ENCODE results near the gene TIRAP. TPM values are rescaled to one million over a fixed set of nuclear protein-coding genes. Genes with fewer than 3 reads are reported as not detected.

The TIRAP gene
- total and polyA plus RNA-seq, 2 of the 8 experiments (the other 6 are each of a cell fraction or from before 2014, with no cell fraction given) = 5.3 TPM

DNA sequence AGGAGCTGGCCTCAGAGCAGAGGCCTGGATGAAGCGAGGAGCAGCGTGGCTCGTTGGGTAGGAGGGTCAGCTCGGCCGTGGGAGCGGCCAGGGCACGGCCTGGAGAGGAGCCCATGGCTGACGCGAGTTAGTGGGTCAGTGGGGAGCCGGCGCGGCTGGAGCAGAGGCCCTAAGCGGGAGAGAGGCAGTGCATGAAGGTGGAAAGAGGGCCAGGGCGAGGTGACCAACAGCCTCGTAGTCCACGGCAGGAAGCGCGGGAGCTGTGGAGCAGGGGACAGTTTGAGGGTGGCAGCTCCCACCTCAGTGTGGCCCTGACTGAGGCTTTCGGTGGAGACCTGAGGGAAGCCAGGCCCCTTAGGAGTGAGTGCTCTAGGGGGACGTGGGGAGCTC, 45.1 kb downstream of the TIRAP start:
- no peak overlapping the region; the same call in 1 of the 2 replicates for H3K18ac ChIP-seq (ENCODE audit: extremely low read depth, low read length)
- H2BK20ac ChIP-seq (ENCODE audit: low read length) = no peak overlapping the region
- H2BK15ac ChIP-seq (ENCODE audit: low read length) = no peak overlapping the region
- H2BK5ac ChIP-seq (ENCODE audit: low read depth, low read length) = no peak overlapping the region
- no peak overlapping the region for H2BK120ac ChIP-seq (replicated peaks; ENCODE audit: low read depth, low read length)
- H2BK12ac ChIP-seq (ENCODE audit: low read depth, low read length) = no peak overlapping the region
- no peaks in the 10 kb centered on the region for H3K23me2 ChIP-seq (ENCODE audit: low read depth, low read length)
- peaks cover 0 to 6% of the 10 kb centered on the region in 2 experiments for H4K20me1 ChIP-seq (replicated peaks in 1 of 2; ENCODE audit: control insufficient read depth in 1 of 2, insufficient read depth in 2 of 2, low read length in 2 of 2)
- FAIRE-seq (no peak), DNase-seq (ENCODE audit: low read depth in 1 of 2, low spot score in 2 of 2) (no peak)
- no peak overlapping the region for H4K5ac ChIP-seq (ENCODE audit: insufficient read length, low read depth, low read length)
- no peaks in the 10 kb centered on the region for H3K79me2 ChIP-seq (ENCODE audit: control insufficient read depth in 1 of 2, insufficient read depth in 2 of 2, low read length in 2 of 2)
- H3K23ac ChIP-seq (ENCODE audit: insufficient read length) = no peak overlapping the region
- ChIA-PET CTCF (ENCODE audit: partially characterized antibody) (interaction anchor here (0.5 to 2.0 kb wide), 7 partner anchors 16 to 108 kb away, joined by 3 to 9 read pairs (median 4); no protein-coding TSS in a partner anchor), POLR2A (ENCODE audit: partially characterized antibody) (interaction anchor here (1.1 kb wide), 1 partner anchor 162 kb away, joined by 3 read pairs; no protein-coding TSS in a partner anchor)
- no peaks in the 10 kb centered on the region for H3K9me3 ChIP-seq (ENCODE audit: insufficient read depth in 2 of 2, low read depth in 1 of 2, low read length in 1 of 2)
- 87% methylated on average over 18 of the region's 20 CpGs; no CpG with 5 or more reads in 1 of the 2 experiments for WGBS, 2 experiments (ENCODE audit: extremely low coverage in 1 of 2, insufficient coverage in 1 of 2, insufficient read length in 1 of 2, insufficient replicate concordance in 2 of 2, low coverage in 1 of 2, low lambda C conversion rate in 2 of 2, missing lambda C conversion rate in 1 of 2)
- H2AFZ ChIP-seq (ENCODE audit: low read length) = no peak overlapping the region
- no peak overlapping the region for H3K14ac ChIP-seq (ENCODE audit: insufficient read length)
- no peak overlapping the region for H2AK5ac ChIP-seq (ENCODE audit: low read depth, low read length)
- H3K9ac ChIP-seq (replicated peaks in 1 of 4; ENCODE audit: extremely low read depth in 1 of 4, low read depth in 3 of 4, low read length in 3 of 4) = peak overlapping the region in 1 of 4 experiments; percentile 32; a peak in 1 of 7 replicates
- H3K4me2 ChIP-seq (ENCODE audit: insufficient read depth in 1 of 2, low read depth in 2 of 2, low read length in 2 of 2) = no peak overlapping the region
- H3K56ac ChIP-seq (replicated peaks; ENCODE audit: insufficient read length, low read depth, low read length) = no peak overlapping the region
- H4K8ac ChIP-seq (ENCODE audit: extremely low read depth, insufficient read depth, low read length) = no peak overlapping the region
- H4K91ac ChIP-seq (replicated peaks; ENCODE audit: insufficient read length, low read length) = no peak overlapping the region
- H3K27me3 ChIP-seq (replicated peaks in 1 of 4; ENCODE audit: control insufficient read depth in 3 of 4, extremely low read depth in 1 of 4, insufficient read depth in 3 of 4, low read length in 3 of 4) = no peaks in the 10 kb centered on the region
- H3K4me3 ChIP-seq (ENCODE audit: extremely low read depth in 1 of 4, insufficient read depth in 2 of 4, low read depth in 3 of 4, low read length in 4 of 4) = no peak overlapping the region
- H3K27ac ChIP-seq (ENCODE audit: low read depth, low read length) = peak overlapping the region; percentile 44; the same call in 1 of the 2 replicates
- H3K79me1 ChIP-seq (ENCODE audit: low read depth, low read length) = peaks cover 2% of the 10 kb centered on the region; the same call in 1 of the 2 replicates
- H3K4me1 ChIP-seq (replicated peaks in 1 of 4; ENCODE audit: control insufficient read depth in 3 of 4, insufficient read depth in 4 of 4, low read length in 3 of 4) = peaks cover 0 to 2% (median 0%) of the 10 kb centered on the region in 4 experiments; a peak in 2 of 7 replicates
- H3K36me3 ChIP-seq (ENCODE audit: control insufficient read depth in 2 of 4, insufficient read depth in 4 of 4, low read length in 3 of 4) = peaks cover 0 to 4% (median under 1%) of the 10 kb centered on the region in 4 experiments; a peak in 4 of 8 replicates
- H3K4ac ChIP-seq (replicated peaks; ENCODE audit: insufficient read length, low read depth, low read length) = no peak overlapping the region
- TF ChIP-seq SUZ12 (IDR thresholded peaks at IDR 0.05; ENCODE audit: low read length) (no peak), CBX8 (IDR thresholded peaks at IDR 0.05; ENCODE audit: borderline replicate concordance, low read depth, low read length) (no peak), KDM5A (IDR thresholded peaks at IDR 0.05; ENCODE audit: low read length) (no peak), SP4 (IDR thresholded peaks at IDR 0.05; ENCODE audit: low read length) (no peak), TAF7 (optimal IDR thresholded peaks at IDR 0.05; ENCODE audit: borderline replicate concordance, low read depth, low read length) (no peak), HDAC2 (IDR thresholded peaks at IDR 0.05; ENCODE audit: borderline replicate concordance in 1 of 2, low read depth in 2 of 2, low read length in 2 of 2) (no peak), HDAC6 (IDR thresholded peaks at IDR 0.05; ENCODE audit: low read depth, low read length) (no peak), EGR1 (IDR thresholded peaks at IDR 0.05; ENCODE audit: borderline replicate concordance, low read depth, low read length) (no peak), BACH1 (IDR thresholded peaks at IDR 0.05; ENCODE audit: low read length) (no peak), GABPA (IDR thresholded peaks at IDR 0.05; ENCODE audit: borderline replicate concordance, insufficient read depth, low read length) (no peak), KDM1A (IDR thresholded peaks at IDR 0.05; ENCODE audit: borderline replicate concordance, low read length) (no peak), EZH2 (IDR thresholded peaks at IDR 0.05; ENCODE audit: low read depth, low read length, severe bottlenecking) (no peak)
- TF ChIP-seq, protein P1, sequence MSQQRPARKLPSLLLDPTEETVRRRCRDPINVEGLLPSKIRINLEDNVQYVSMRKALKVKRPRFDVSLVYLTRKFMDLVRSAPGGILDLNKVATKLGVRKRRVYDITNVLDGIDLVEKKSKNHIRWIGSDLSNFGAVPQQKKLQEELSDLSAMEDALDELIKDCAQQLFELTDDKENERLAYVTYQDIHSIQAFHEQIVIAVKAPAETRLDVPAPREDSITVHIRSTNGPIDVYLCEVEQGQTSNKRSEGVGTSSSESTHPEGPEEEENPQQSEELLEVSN (IDR thresholded peaks at IDR 0.05) = no peak

All from H1 (cell line).